ENCODE results near the gene KRTAP5-11.
"Not testable (repeated sequence)": the region's sequence is repeated elsewhere in the genome, so short reads cannot be mapped to it uniquely, and the experiment has no call there.

Gene KRTAP5-11

GRCh38 chr11:71588822-71589545, 6.3 kb upstream of the KRTAP5-11 start:
- not testable (repeated sequence) for H3K79me1 ChIP-seq (ENCODE audit: low read length); H3K23ac ChIP-seq (ENCODE audit: low read length); H4K8ac ChIP-seq (ENCODE audit: low read depth, low read length); H3K27ac ChIP-seq (ENCODE audit: low read depth, low read length); H3K18ac ChIP-seq (ENCODE audit: low read length); H2BK15ac ChIP-seq (replicated peaks; ENCODE audit: low read depth); H2BK120ac ChIP-seq (ENCODE audit: low read depth, low read length); H3K56ac ChIP-seq (ENCODE audit: low read length); H2AK5ac ChIP-seq (ENCODE audit: low read length); H3K9ac ChIP-seq (ENCODE audit: low read length); H3K4me1 ChIP-seq (ENCODE audit: control insufficient read depth, low read depth, low read length); H3K4me2 ChIP-seq (ENCODE audit: low read length); H3K79me2 ChIP-seq (ENCODE audit: control insufficient read depth, insufficient read depth, low read length); H2BK5ac ChIP-seq (ENCODE audit: low read length); H4K5ac ChIP-seq (ENCODE audit: low read length); H3K27me3 ChIP-seq (ENCODE audit: insufficient read depth, low read length, poor library complexity); H3K4me3 ChIP-seq (ENCODE audit: low read length); H3K36me3 ChIP-seq (ENCODE audit: control insufficient read depth, insufficient read depth, low read length)
- no CpG with 5 or more reads among the region's 11 CpGs for WGBS (ENCODE audit: extremely low coverage, insufficient coverage, low lambda C conversion rate)
- DNase-seq = peak; percentile 74
- H3K4ac ChIP-seq (ENCODE audit: low read depth, low read length) = peak overlapping the region; percentile 31

DNA sequence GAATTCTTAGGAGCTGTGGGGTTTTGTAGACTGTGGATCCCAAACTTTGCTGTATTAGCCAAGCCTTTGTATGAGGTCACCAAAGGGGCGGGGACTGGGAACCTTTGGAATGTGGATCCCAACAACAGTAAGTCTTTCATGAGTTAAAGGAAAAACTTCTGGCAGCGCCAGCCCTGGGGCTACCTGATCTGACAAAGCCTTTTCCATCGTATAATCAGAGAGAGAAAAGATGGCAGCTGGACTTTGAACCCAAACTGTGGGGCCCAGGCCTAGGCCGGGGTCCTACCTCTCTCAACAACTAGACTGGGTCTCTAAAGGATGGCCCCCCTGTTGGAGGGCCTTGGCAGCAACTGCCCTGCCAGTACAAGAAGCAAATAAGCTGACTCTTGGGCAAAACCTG, 5.6 kb upstream of the KRTAP5-11 start:
- H3K27ac ChIP-seq (ENCODE audit: low read depth, low read length); H3K4ac ChIP-seq (ENCODE audit: low read depth, low read length); H2BK120ac ChIP-seq (ENCODE audit: low read depth, low read length); H3K4me3 ChIP-seq (ENCODE audit: low read length); H4K8ac ChIP-seq (ENCODE audit: low read depth, low read length); H3K79me1 ChIP-seq (ENCODE audit: low read length); H2BK5ac ChIP-seq (ENCODE audit: low read length); H3K23ac ChIP-seq (ENCODE audit: low read length); H2AK5ac ChIP-seq (ENCODE audit: low read length); H3K27me3 ChIP-seq (ENCODE audit: insufficient read depth, low read length, poor library complexity); H3K4me1 ChIP-seq (ENCODE audit: control insufficient read depth, low read depth, low read length); H3K4me2 ChIP-seq (ENCODE audit: low read length); H3K9ac ChIP-seq (ENCODE audit: low read length); H3K18ac ChIP-seq (ENCODE audit: low read length); H3K79me2 ChIP-seq (ENCODE audit: control insufficient read depth, insufficient read depth, low read length); H2BK15ac ChIP-seq (replicated peaks; ENCODE audit: low read depth); H3K56ac ChIP-seq (ENCODE audit: low read length); H4K5ac ChIP-seq (ENCODE audit: low read length); H3K36me3 ChIP-seq (ENCODE audit: control insufficient read depth, insufficient read depth, low read length): not testable (repeated sequence)
- WGBS (ENCODE audit: extremely low coverage, insufficient coverage, low lambda C conversion rate) = no CpG with 5 or more reads among the region's 4 CpGs
- peak; percentile 42 for DNase-seq

- H3K27ac ChIP-seq (ENCODE audit: low read depth, low read length); H3K9ac ChIP-seq (ENCODE audit: low read length); H2BK15ac ChIP-seq (replicated peaks; ENCODE audit: low read depth); H4K8ac ChIP-seq (ENCODE audit: low read depth, low read length); H3K79me2 ChIP-seq (ENCODE audit: control insufficient read depth, insufficient read depth, low read length); H3K27me3 ChIP-seq (ENCODE audit: insufficient read depth, low read length, poor library complexity); H2BK120ac ChIP-seq (ENCODE audit: low read depth, low read length); H4K5ac ChIP-seq (ENCODE audit: low read length); H3K4me2 ChIP-seq (ENCODE audit: low read length); H3K18ac ChIP-seq (ENCODE audit: low read length); H3K23ac ChIP-seq (ENCODE audit: low read length); H3K36me3 ChIP-seq (ENCODE audit: control insufficient read depth, insufficient read depth, low read length); H3K4me1 ChIP-seq (ENCODE audit: control insufficient read depth, low read depth, low read length); H3K4me3 ChIP-seq (ENCODE audit: low read length); H3K4ac ChIP-seq (ENCODE audit: low read depth, low read length); H2BK5ac ChIP-seq (ENCODE audit: low read length); H3K79me1 ChIP-seq (ENCODE audit: low read length); H3K56ac ChIP-seq (ENCODE audit: low read length); DNase-seq; H2AK5ac ChIP-seq (ENCODE audit: low read length): not testable (repeated sequence)
- WGBS (ENCODE audit: extremely low coverage, insufficient coverage, low lambda C conversion rate) = no CpG with 5 or more reads among the region's 5 CpGs
Measured at GRCh38 chr11:71585673-71586072, 3.0 kb upstream of the KRTAP5-11 start.

- not testable (repeated sequence) for H3K27ac ChIP-seq (ENCODE audit: low read depth, low read length); H3K36me3 ChIP-seq (ENCODE audit: control insufficient read depth, insufficient read depth, low read length); H3K27me3 ChIP-seq (ENCODE audit: insufficient read depth, low read length, poor library complexity); H4K5ac ChIP-seq (ENCODE audit: low read length); H3K4me1 ChIP-seq (ENCODE audit: control insufficient read depth, low read depth, low read length); H3K23ac ChIP-seq (ENCODE audit: low read length); H3K9ac ChIP-seq (ENCODE audit: low read length); H3K79me1 ChIP-seq (ENCODE audit: low read length); H3K18ac ChIP-seq (ENCODE audit: low read length); H4K8ac ChIP-seq (ENCODE audit: low read depth, low read length); DNase-seq; H3K79me2 ChIP-seq (ENCODE audit: control insufficient read depth, insufficient read depth, low read length); H3K56ac ChIP-seq (ENCODE audit: low read length); H3K4ac ChIP-seq (ENCODE audit: low read depth, low read length); H3K4me2 ChIP-seq (ENCODE audit: low read length); H2AK5ac ChIP-seq (ENCODE audit: low read length); H2BK15ac ChIP-seq (replicated peaks; ENCODE audit: low read depth); H2BK120ac ChIP-seq (ENCODE audit: low read depth, low read length); H2BK5ac ChIP-seq (ENCODE audit: low read length); H3K4me3 ChIP-seq (ENCODE audit: low read length)
- no CpG with 5 or more reads among the region's 2 CpGs for whole genome bisulfite sequencing (ENCODE audit: extremely low coverage, insufficient coverage, low lambda C conversion rate)
Measured at GRCh38 chr11:71582969-71583368, 294 bp upstream of the KRTAP5-11 start.

GRCh38 chr11:71581826-71582225, 849 bp downstream of the KRTAP5-11 start:
- Histone ChIP-seq H2BK15ac (replicated peaks; ENCODE audit: low read depth) (no peak overlapping the region), H3K4me2 (ENCODE audit: low read length) (no peak overlapping the region), H3K4ac (ENCODE audit: low read depth, low read length) (no peak overlapping the region), H3K27me3 (ENCODE audit: insufficient read depth, low read length, poor library complexity) (no peaks in the 10 kb centered on the region), H2BK5ac (ENCODE audit: low read length) (no peak overlapping the region), H3K79me2 (ENCODE audit: control insufficient read depth, insufficient read depth, low read length) (no peaks in the 10 kb centered on the region), H3K27ac (ENCODE audit: low read depth, low read length) (no peak overlapping the region), H4K8ac (ENCODE audit: low read depth, low read length) (no peak overlapping the region), H3K56ac (ENCODE audit: low read length) (no peak overlapping the region), H4K5ac (ENCODE audit: low read length) (no peak overlapping the region), H3K9ac (ENCODE audit: low read length) (no peak overlapping the region), H3K23ac (ENCODE audit: low read length) (no peak overlapping the region), H2AK5ac (ENCODE audit: low read length) (no peak overlapping the region), H3K4me3 (ENCODE audit: low read length) (no peak overlapping the region), H3K4me1 (ENCODE audit: control insufficient read depth, low read depth, low read length) (no peaks in the 10 kb centered on the region), H3K79me1 (ENCODE audit: low read length) (no peaks in the 10 kb centered on the region), H3K18ac (ENCODE audit: low read length) (no peak overlapping the region), H3K36me3 (ENCODE audit: control insufficient read depth, insufficient read depth, low read length) (no peaks in the 10 kb centered on the region), H2BK120ac (ENCODE audit: low read depth, low read length) (no peak overlapping the region)
- DNase-seq = no peak
- WGBS (ENCODE audit: extremely low coverage, insufficient coverage, low lambda C conversion rate) = no CpG with 5 or more reads among the region's 4 CpGs
